ENCODE measurements around the gene HSP90AB1. TPM values are rescaled to one million over a fixed set of nuclear protein-coding genes. Genes with fewer than 3 reads are reported as not detected.

The HSP90AB1 gene
- total RNA-seq, 1 experiment from 2014 or later: 1,986 TPM

DNA sequence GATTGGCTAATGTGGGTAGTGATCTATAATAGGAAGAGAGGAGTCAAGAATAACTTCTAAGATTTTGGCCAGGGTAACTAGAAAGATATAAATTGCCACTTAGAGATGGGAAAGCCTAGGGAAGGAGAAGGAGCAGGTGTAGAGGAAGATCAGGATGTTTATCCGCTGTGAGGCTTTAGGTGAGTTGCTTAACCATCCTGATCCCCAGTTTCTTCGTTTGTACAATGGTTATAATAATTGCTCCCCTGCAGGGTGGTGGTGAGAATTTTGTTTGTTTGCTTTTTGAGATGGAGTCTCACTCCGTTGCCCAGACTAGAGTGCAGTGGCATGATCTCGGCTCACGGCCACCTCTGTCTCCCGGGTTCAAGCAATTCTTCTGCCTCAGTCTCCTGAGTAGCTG lies 32.6 kb upstream of the HSP90AB1 start:
- H3K9me3 Mint-ChIP-seq: no peaks in the 10 kb centered on the region

More for the DNA sequence above, 32.6 kb upstream of the HSP90AB1 start:
- no peak overlapping the region for H4K91ac ChIP-seq (ENCODE audit: insufficient read length, low read depth, low read length)
- no peak overlapping the region for H3K4me3 Mint-ChIP-seq
- H2BK120ac ChIP-seq (ENCODE audit: low read depth, low read length, poor library complexity, severe bottlenecking): no peak overlapping the region
- no peak for DNase-seq
- no peak overlapping the region for H3K23ac ChIP-seq (ENCODE audit: insufficient read length, low read depth, low read length)
- H3K4me1 ChIP-seq (ENCODE audit: insufficient read depth, low read length): peaks cover 12% of the 10 kb centered on the region; the same call in 1 of the 2 replicates
- H3K27me3 ChIP-seq (ENCODE audit: insufficient read depth, low read length): no peaks in the 10 kb centered on the region
- H3K27ac Mint-ChIP-seq: no peak overlapping the region
- no CpG with 5 or more reads among the region's 6 CpGs for WGBS (ENCODE audit: extremely low coverage, insufficient read length, low lambda C conversion rate)
- no peaks in the 10 kb centered on the region for H4K20me1 ChIP-seq (ENCODE audit: control insufficient read depth, insufficient read depth, insufficient read length)
- H2BK20ac ChIP-seq (ENCODE audit: low read depth, low read length, poor library complexity, severe bottlenecking): no peak overlapping the region
- H3K14ac ChIP-seq (ENCODE audit: insufficient read depth, low read length): no peak overlapping the region
- no peaks in the 10 kb centered on the region for H3K79me2 ChIP-seq (ENCODE audit: insufficient read depth, low read length)
- no peaks in the 10 kb centered on the region for H3K79me1 ChIP-seq (ENCODE audit: insufficient read depth, low read depth, low read length, poor library complexity, severe bottlenecking)
- no peak overlapping the region for H2BK5ac ChIP-seq (ENCODE audit: insufficient read length, low read length)
- H3T11ph ChIP-seq (ENCODE audit: low read length): no peak overlapping the region
- H2AK5ac ChIP-seq (ENCODE audit: insufficient read length, low read length): no peak overlapping the region
- H3K23me2 ChIP-seq (ENCODE audit: insufficient read length, low read depth, low read length, poor library complexity, severe bottlenecking): peaks cover 8% of the 10 kb centered on the region
- H3K4me2 ChIP-seq (ENCODE audit: insufficient read depth, insufficient read length, low read length): no peak overlapping the region
- H3K56ac ChIP-seq (ENCODE audit: insufficient read length, low read depth, low read length): no peak overlapping the region
- peaks cover 26 to 27% of the 10 kb centered on the region in 2 experiments for H3K4me1 Mint-ChIP-seq
- no peak overlapping the region for H4K5ac ChIP-seq (ENCODE audit: insufficient read length, low read depth, low read length)
- H2BK15ac ChIP-seq (ENCODE audit: low read depth, low read length): no peak overlapping the region
- H3K27ac ChIP-seq (ENCODE audit: insufficient read length, low read depth, low read length): no peak overlapping the region
- no peak overlapping the region for H4K8ac ChIP-seq (replicated peaks; ENCODE audit: insufficient read length, low read depth, low read length)
- no peak overlapping the region for H2BK12ac ChIP-seq (ENCODE audit: insufficient read length, low read depth, low read length)
- TF ChIP-seq, protein P1, sequence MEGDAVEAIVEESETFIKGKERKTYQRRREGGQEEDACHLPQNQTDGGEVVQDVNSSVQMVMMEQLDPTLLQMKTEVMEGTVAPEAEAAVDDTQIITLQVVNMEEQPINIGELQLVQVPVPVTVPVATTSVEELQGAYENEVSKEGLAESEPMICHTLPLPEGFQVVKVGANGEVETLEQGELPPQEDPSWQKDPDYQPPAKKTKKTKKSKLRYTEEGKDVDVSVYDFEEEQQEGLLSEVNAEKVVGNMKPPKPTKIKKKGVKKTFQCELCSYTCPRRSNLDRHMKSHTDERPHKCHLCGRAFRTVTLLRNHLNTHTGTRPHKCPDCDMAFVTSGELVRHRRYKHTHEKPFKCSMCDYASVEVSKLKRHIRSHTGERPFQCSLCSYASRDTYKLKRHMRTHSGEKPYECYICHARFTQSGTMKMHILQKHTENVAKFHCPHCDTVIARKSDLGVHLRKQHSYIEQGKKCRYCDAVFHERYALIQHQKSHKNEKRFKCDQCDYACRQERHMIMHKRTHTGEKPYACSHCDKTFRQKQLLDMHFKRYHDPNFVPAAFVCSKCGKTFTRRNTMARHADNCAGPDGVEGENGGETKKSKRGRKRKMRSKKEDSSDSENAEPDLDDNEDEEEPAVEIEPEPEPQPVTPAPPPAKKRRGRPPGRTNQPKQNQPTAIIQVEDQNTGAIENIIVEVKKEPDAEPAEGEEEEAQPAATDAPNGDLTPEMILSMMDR (conservative IDR thresholded peaks at IDR 0.05): no peak
- H3K9me3 ChIP-seq (ENCODE audit: control insufficient read depth, low read depth, low read length): no peaks in the 10 kb centered on the region
- H2AFZ ChIP-seq (ENCODE audit: low read length): no peak overlapping the region
- H3K18ac ChIP-seq (ENCODE audit: insufficient read length, low read depth, low read length): no peak overlapping the region
- no peaks in the 10 kb centered on the region for H3K36me3 Mint-ChIP-seq (ENCODE audit: insufficient read depth in 1 of 3, low read depth in 3 of 3)
- no peak overlapping the region for H3K4ac ChIP-seq (ENCODE audit: low read depth, low read length)
- no peak overlapping the region for H3K9ac ChIP-seq (ENCODE audit: extremely low read depth, insufficient read length, low read length)
- H3K27me3 Mint-ChIP-seq (ENCODE audit: low read depth): peaks cover 4% of the 10 kb centered on the region
